ENCODE results near the gene DIAPH2.
"Not testable (repeated sequence)": the region's sequence is repeated elsewhere in the genome, so short reads cannot be mapped to it uniquely, and the experiment has no call there.

DNA sequence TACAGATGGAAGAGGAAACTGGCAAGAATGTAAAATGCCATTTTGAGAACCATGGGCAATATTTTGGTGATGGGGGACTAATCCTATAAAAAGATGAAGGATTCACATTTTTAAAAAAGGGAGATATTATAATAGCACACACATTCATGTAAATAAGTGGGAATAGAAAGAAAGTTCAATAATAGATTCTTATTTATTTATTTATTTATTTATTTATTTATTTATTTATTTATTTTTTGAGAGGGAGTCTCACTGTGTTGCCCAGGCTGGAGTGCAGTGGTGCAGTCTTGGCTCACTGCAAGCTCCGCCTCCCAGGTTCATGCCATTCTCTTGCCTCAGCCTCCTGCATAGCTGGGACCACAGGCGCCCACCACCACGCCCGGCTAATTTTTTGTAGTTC, 174.8 kb downstream of the DIAPH2 start:
- TF ChIP-seq POLR2A (IDR thresholded peaks at IDR 0.05), result not testable (repeated sequence)
- TF ChIP-seq, protein P1, sequence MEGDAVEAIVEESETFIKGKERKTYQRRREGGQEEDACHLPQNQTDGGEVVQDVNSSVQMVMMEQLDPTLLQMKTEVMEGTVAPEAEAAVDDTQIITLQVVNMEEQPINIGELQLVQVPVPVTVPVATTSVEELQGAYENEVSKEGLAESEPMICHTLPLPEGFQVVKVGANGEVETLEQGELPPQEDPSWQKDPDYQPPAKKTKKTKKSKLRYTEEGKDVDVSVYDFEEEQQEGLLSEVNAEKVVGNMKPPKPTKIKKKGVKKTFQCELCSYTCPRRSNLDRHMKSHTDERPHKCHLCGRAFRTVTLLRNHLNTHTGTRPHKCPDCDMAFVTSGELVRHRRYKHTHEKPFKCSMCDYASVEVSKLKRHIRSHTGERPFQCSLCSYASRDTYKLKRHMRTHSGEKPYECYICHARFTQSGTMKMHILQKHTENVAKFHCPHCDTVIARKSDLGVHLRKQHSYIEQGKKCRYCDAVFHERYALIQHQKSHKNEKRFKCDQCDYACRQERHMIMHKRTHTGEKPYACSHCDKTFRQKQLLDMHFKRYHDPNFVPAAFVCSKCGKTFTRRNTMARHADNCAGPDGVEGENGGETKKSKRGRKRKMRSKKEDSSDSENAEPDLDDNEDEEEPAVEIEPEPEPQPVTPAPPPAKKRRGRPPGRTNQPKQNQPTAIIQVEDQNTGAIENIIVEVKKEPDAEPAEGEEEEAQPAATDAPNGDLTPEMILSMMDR (IDR thresholded peaks at IDR 0.05 in 4 of 5, conservative IDR thresholded peaks at IDR 0.05 in 1 of 5), result not testable (repeated sequence)
